ENCODE data around the gene GRID1.

GRCh38 chr10:85767891-85768290 lies 598.7 kb downstream of the GRID1 start:
- no peak for TF ChIP-seq CTCF (IDR thresholded peaks at IDR 0.05)
- TF ChIP-seq ZFX (IDR thresholded peaks at IDR 0.05; ENCODE audit: borderline replicate concordance): no peak

Measured in 22Rv1 (cell line).